NCI-H1694 (cell line): ENCODE data around the gene FAM210A.
"Not testable (repeated sequence)": the region's sequence is repeated elsewhere in the genome, so short reads cannot be mapped to it uniquely, and the experiment has no call there.

Experiments
- DNase-seq: peaks from one replicate; lab custom pipeline; 2025; lab: John Stamatoyannopoulos, UW

The FAM210A gene

GRCh38 chr18:13726232-13726971 is at the start of gene FAM210A, which contains the start of gene RNMT:
TSS of gene FAM210A (minus strand) at chr18:13726558. CDS start at chr18:13682077, 44,481 bp downstream.
TSS of gene RNMT (plus strand) at chr18:13726673. CDS start at chr18:13731518, 4,845 bp downstream.
- peak; percentile 57 for DNase-seq

- no peak for DNase-seq
Observed at GRCh38 chr18:13775058-13775457, 48.7 kb upstream of the FAM210A start.

GRCh38 chr18:13762690-13763439 is 36.5 kb upstream of the FAM210A start:
- no peak for DNase-seq

- no peak for DNase-seq
Observed at GRCh38 chr18:13760047-13760446, 33.7 kb upstream of the FAM210A start.

GRCh38 chr18:13758622-13759021 is 32.3 kb upstream of the FAM210A start:
- DNase-seq: no peak

- DNase-seq: no peak
Observed at GRCh38 chr18:13756671-13757070, 30.3 kb upstream of the FAM210A start.

- DNase-seq: no peak
Observed at GRCh38 chr18:13756261-13756660, 29.9 kb upstream of the FAM210A start.

- DNase-seq: not testable (repeated sequence)
Observed at GRCh38 chr18:13751599-13751998, 25.2 kb upstream of the FAM210A start.

GRCh38 chr18:13746633-13747032 is 20.3 kb upstream of the FAM210A start:
- no peak for DNase-seq

- no peak for DNase-seq
Observed at GRCh38 chr18:13745696-13746095, 19.3 kb upstream of the FAM210A start.

- no peak for DNase-seq
Observed at GRCh38 chr18:13735681-13736080, 9.3 kb upstream of the FAM210A start.

GRCh38 chr18:13730481-13730880 is 4.1 kb upstream of the FAM210A start:
- no peak for DNase-seq

- no peak for DNase-seq
Observed at GRCh38 chr18:13726972-13727331, 594 bp upstream of the FAM210A start.

- no peak for DNase-seq
Observed at GRCh38 chr18:13725566-13726231, 659 bp downstream of the FAM210A start.

- DNase-seq: no peak
Observed at GRCh38 chr18:13720847-13721246, 5.5 kb downstream of the FAM210A start.

GRCh38 chr18:13720123-13720522 is 6.2 kb downstream of the FAM210A start:
- DNase-seq: no peak

- DNase-seq: no peak
Observed at GRCh38 chr18:13716916-13717315, 9.4 kb downstream of the FAM210A start.

- DNase-seq: no peak
Observed at GRCh38 chr18:13715330-13715729, 11.0 kb downstream of the FAM210A start.

GRCh38 chr18:13713455-13714055 is 12.8 kb downstream of the FAM210A start:
- no peak for DNase-seq

GRCh38 chr18:13712400-13713131 is 13.8 kb downstream of the FAM210A start:
- DNase-seq: no peak

- no peak for DNase-seq
Observed at GRCh38 chr18:13710414-13710831, 15.9 kb downstream of the FAM210A start.

- DNase-seq: no peak
Observed at GRCh38 chr18:13703899-13704298, 22.5 kb downstream of the FAM210A start.
